ENCODE measurements around the gene ABHD4. TPM values are rescaled to one million over a fixed set of nuclear protein-coding genes. Genes with fewer than 3 reads are reported as not detected.

The ABHD4 gene
- polyA plus RNA-seq, 2 of the 4 experiments (the other 2 are of a cell fraction), result 58.3 to 70.7 TPM

DNA sequence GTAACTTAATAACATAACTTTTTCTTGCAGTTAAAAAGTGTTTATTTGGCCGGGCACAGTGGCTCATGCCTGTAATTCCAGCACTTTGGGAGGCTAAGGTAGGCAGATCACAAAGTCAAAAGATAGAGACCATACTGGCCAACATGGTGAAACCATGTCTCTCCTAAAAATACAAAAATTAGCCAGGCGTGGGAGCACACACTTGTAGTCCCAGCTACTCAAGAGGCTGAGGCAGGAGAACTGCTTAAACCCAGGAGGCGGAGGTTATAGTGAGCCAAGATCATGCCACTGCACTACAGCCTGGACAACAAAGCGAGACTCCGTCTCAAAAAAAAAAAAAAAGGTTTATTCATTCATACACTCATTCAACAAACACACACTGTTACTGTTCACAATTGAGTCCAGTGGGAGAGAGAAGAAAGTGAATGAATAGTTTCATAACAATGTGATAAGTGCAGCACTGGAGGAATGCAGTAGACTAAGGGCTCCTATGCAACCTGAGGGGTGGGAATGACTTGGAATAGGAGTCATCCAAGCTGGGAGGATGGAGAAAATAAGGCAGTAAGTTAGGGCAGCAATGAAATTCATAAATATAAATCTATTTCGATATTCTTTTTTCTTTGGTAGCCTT, 28.9 kb upstream of the ABHD4 start:
- ChIA-PET CTCF (interaction anchor here (0.7 to 16.3 kb wide), 50 partner anchors 9 to 781 kb away, joined by 3 to 376 read pairs (median 6); partner anchors contain the start of genes ABHD4, DAD1, MRPL52 and OR6J1), POLR2A (no interaction called here)
- no peak overlapping the region for H3K27ac ChIP-seq
- FAIRE-seq, result no peak
- H3K4me3 ChIP-seq, result no peak overlapping the region
- DNase-seq (ENCODE audit: low read depth in 1 of 2, low spot score in 1 of 2), result no peak
- WGBS (ENCODE audit: missing lambda C conversion rate), result 87% methylated on average over 6 of the region's 6 CpGs
- H3K4me1 ChIP-seq, result peaks cover 37% of the 10 kb centered on the region
- TF ChIP-seq NR3C1 (IDR thresholded peaks at IDR 0.05) (no peak), NFE2L2 (conservative IDR thresholded peaks at IDR 0.05; ENCODE audit: low read length) (no peak), CEBPB (IDR thresholded peaks at IDR 0.05) (no peak)
- TF ChIP-seq, protein P1, sequence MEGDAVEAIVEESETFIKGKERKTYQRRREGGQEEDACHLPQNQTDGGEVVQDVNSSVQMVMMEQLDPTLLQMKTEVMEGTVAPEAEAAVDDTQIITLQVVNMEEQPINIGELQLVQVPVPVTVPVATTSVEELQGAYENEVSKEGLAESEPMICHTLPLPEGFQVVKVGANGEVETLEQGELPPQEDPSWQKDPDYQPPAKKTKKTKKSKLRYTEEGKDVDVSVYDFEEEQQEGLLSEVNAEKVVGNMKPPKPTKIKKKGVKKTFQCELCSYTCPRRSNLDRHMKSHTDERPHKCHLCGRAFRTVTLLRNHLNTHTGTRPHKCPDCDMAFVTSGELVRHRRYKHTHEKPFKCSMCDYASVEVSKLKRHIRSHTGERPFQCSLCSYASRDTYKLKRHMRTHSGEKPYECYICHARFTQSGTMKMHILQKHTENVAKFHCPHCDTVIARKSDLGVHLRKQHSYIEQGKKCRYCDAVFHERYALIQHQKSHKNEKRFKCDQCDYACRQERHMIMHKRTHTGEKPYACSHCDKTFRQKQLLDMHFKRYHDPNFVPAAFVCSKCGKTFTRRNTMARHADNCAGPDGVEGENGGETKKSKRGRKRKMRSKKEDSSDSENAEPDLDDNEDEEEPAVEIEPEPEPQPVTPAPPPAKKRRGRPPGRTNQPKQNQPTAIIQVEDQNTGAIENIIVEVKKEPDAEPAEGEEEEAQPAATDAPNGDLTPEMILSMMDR (IDR thresholded peaks at IDR 0.05), result no peak
- H3K4me2 ChIP-seq, result no peak overlapping the region
- H3K9me3 ChIP-seq, result no peaks in the 10 kb centered on the region
- ATAC-seq, result no peak

DNA sequence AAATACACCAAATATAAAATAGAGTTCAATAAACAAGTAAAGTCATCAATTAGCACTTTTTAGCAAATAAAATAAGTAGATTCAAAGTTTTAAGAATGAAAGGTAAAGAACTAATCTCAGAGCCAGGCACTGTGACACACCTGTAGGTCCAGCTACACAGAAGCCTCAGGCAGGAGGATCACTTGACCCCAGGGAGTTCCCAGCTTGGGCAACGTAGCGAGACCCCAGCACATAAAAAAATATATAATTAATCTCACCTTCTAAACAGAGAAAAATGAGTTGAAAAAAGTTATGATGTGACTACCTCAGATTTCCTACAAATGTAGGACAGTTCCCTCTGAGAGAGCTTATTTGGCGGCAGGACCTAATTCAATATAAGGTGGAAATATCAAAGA, 28.4 kb upstream of the ABHD4 start:
- ATAC-seq (no peak), FAIRE-seq (no peak), DNase-seq (ENCODE audit: low read depth in 1 of 2, low spot score in 1 of 2) (no peak)
- H3K9me3 ChIP-seq, result no peaks in the 10 kb centered on the region
- ChIA-PET CTCF (interaction anchor here (0.6 to 16.3 kb wide), 104 partner anchors 9 to 780 kb away, joined by 3 to 376 read pairs (median 5); partner anchors contain the start of genes ABHD4, DAD1, LRP10 and MRPL52), POLR2A (interaction anchor here (0.5 to 1.6 kb wide), 5 partner anchors 19 to 196 kb away, joined by 3 to 7 read pairs (median 5); partner anchors contain the start of genes DAD1, OR6J1 and OXA1L)
- H3K4me2 ChIP-seq, result no peak overlapping the region
- no peak overlapping the region for H3K4me3 ChIP-seq
- no peak overlapping the region; a peak in 1 of 6 replicates for H3K27ac ChIP-seq
- H3K4me1 ChIP-seq, result peaks cover 37% of the 10 kb centered on the region
- 94% methylated on average over 3 of the region's 3 CpGs for WGBS (ENCODE audit: missing lambda C conversion rate)
- no peak for TF ChIP-seq HOXB5 (CRISPR knock-in tag; IDR thresholded peaks at IDR 0.05)
- TF ChIP-seq ZNF302 (CRISPR knock-in tag; IDR thresholded peaks at IDR 0.05), result no peak
- no peak for TF ChIP-seq HEYL (CRISPR knock-in tag; IDR thresholded peaks at IDR 0.05)
- no peak for TF ChIP-seq NFE2L2 (conservative IDR thresholded peaks at IDR 0.05; ENCODE audit: low read length)
- no peak for TF ChIP-seq RARB (CRISPR knock-in tag; IDR thresholded peaks at IDR 0.05)
- TF ChIP-seq SREBF2 (IDR thresholded peaks at IDR 0.05), result no peak
- no peak for TF ChIP-seq GATA3 (IDR thresholded peaks at IDR 0.05; ENCODE audit: borderline replicate concordance)
- TF ChIP-seq CEBPB (IDR thresholded peaks at IDR 0.05), result no peak
- TF ChIP-seq, protein P2, sequence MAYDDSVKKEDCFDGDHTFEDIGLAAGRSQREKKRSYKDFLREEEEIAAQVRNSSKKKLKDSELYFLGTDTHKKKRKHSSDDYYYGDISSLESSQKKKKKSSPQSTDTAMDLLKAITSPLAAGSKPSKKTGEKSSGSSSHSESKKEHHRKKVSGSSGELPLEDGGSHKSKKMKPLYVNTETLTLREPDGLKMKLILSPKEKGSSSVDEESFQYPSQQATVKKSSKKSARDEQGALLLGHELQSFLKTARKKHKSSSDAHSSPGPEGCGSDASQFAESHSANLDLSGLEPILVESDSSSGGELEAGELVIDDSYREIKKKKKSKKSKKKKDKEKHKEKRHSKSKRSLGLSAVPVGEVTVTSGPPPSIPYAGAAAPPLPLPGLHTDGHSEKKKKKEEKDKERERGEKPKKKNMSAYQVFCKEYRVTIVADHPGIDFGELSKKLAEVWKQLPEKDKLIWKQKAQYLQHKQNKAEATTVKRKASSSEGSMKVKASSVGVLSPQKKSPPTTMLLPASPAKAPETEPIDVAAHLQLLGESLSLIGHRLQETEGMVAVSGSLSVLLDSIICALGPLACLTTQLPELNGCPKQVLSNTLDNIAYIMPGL (CRISPR knock-in tag; IDR thresholded peaks at IDR 0.05; ENCODE audit: borderline replicate concordance), result no peak
- TF ChIP-seq, protein P3, sequence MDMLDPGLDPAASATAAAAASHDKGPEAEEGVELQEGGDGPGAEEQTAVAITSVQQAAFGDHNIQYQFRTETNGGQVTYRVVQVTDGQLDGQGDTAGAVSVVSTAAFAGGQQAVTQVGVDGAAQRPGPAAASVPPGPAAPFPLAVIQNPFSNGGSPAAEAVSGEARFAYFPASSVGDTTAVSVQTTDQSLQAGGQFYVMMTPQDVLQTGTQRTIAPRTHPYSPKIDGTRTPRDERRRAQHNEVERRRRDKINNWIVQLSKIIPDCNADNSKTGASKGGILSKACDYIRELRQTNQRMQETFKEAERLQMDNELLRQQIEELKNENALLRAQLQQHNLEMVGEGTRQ (IDR thresholded peaks at IDR 0.05), result no peak
- TF ChIP-seq HDAC2 (IDR thresholded peaks at IDR 0.05), result no peak
- TF ChIP-seq MYC (IDR thresholded peaks at IDR 0.05; ENCODE audit: borderline replicate concordance, low read length), result no peak
- TF ChIP-seq RFX5 (IDR thresholded peaks at IDR 0.05), result no peak
- no peak for TF ChIP-seq PHF8 (IDR thresholded peaks at IDR 0.05; ENCODE audit: borderline replicate concordance, low read depth)
- no peak for TF ChIP-seq HOXB13 (CRISPR knock-in tag; IDR thresholded peaks at IDR 0.05; ENCODE audit: low read depth)
- TF ChIP-seq RAD21 (conservative IDR thresholded peaks at IDR 0.05 in 1 of 2, IDR thresholded peaks at IDR 0.05 in 1 of 2), result no peak
- TF ChIP-seq, protein P4, sequence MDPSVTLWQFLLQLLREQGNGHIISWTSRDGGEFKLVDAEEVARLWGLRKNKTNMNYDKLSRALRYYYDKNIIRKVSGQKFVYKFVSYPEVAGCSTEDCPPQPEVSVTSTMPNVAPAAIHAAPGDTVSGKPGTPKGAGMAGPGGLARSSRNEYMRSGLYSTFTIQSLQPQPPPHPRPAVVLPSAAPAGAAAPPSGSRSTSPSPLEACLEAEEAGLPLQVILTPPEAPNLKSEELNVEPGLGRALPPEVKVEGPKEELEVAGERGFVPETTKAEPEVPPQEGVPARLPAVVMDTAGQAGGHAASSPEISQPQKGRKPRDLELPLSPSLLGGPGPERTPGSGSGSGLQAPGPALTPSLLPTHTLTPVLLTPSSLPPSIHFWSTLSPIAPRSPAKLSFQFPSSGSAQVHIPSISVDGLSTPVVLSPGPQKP (IDR thresholded peaks at IDR 0.05; ENCODE audit: low read depth, low read length), result no peak
- no peak for TF ChIP-seq FOSL2 (IDR thresholded peaks at IDR 0.05)
- no peak for TF ChIP-seq FOSL2 (CRISPR knock-in tag; IDR thresholded peaks at IDR 0.05)
- TF ChIP-seq TFCP2L1 (CRISPR knock-in tag; IDR thresholded peaks at IDR 0.05), result no peak

Data from A549 (cell line).